Right lobe of liver (tissue), 6 donors: ENCODE results near the gene BPIFB2. TPM values are rescaled to one million over a fixed set of nuclear protein-coding genes. Genes with fewer than 3 reads are reported as not detected.

ENCODE experiments used
- ATAC-seq, 4 donors: fragments of 200-7000 bp; cut with Tn5 transposase; one replicate each; pipeline ENCODE4 v1.9.1; 2020; ENCODE audit warnings: mild to moderate bottlenecking in 4 of 4, moderate library complexity in 4 of 4
- DNase-seq, 3 donors: peaks; one replicate each; pipeline ENCODE4 v3.0.0-alpha.2; 2020
- H3K27ac ChIP-seq, 3 donors: fragments of 200-600 bp; one replicate each; pipeline ENCODE4 v1.8.0; 2022
- H3K27me3 ChIP-seq, 2 donors: fragments of 200-600 bp; one replicate each; pipeline ENCODE4 v1.8.0; 2022
- H3K36me3 ChIP-seq, 4 donors: fragments of 200-600 bp; sonication (generic) in 1 of 4; one replicate each; pipeline versions ENCODE4 v1.5.1 to v1.8.0; 2017 to 2022; ENCODE audit warnings: control low read depth in 1 of 4
- H3K4me1 ChIP-seq, 4 donors: fragments of 200-600 bp; sonication (generic) in 1 of 4; one replicate each; pipeline versions ENCODE4 v1.5.1 to v1.8.0; 2017 to 2022; ENCODE audit warnings: control low read depth in 1 of 4
- H3K4me3 ChIP-seq, 3 donors: fragments of 200-600 bp; one replicate each; pipeline ENCODE4 v1.8.0; 2022
- H3K9me3 ChIP-seq, 4 donors: fragments of 200-600 bp; sonication (generic) in 1 of 4; one replicate each; pipeline versions ENCODE4 v1.5.1 to v1.8.0; 2017 to 2022; ENCODE audit warnings: control low read depth in 1 of 4
- POLR2A ChIP-seq: fragments of 450-650 bp; IDR thresholded peaks from one replicate; pipeline ENCODE4 v1.6.1; 2017; ENCODE audit warnings: antibody characterized with exemption, mild to moderate bottlenecking
- WGBS: methylation state at CpG from one replicate; pipeline ENCODE4 v1.1.6; 2018; ENCODE audit warnings: low coverage, low lambda C conversion rate; ENCODE audit not compliant: insufficient coverage; ENCODE audit errors: missing lambda C conversion rate; 5-methylcytosine and 5-hydroxymethylcytosine counted together
- intact Hi-C, 2 donors: fragments of 100-400 bp; cut with DNase I; formaldehyde crosslinking; loops; one replicate each; pipeline versions ENCODE4 v1.11.2 to v1.14.1; 2022
- total RNA-seq, 6 experiments: library from RNA; depleted of rRNA in 2 of 6; stranded (reverse); fragments of >200 nt in 2 of 6; fragmentation: NEBNext Ultra II Directional in 3 of 6; extraction: Animal tissue kit (Norgen Biotek cat#: 25700) in 3 of 6; gene quantifications; one replicate each; pipeline versions ENCODE4 v1.1.0 to v1.2.4, GENCODE V29; 2016 to 2023
- TF ChIP-seq, protein P1 (sequence below), 4 donors: fragments of 200-600 bp in 3 of 4; fragments of 450-650 bp in 1 of 4; IDR thresholded peaks; one replicate each; pipeline versions ENCODE4 v1.5.1 to v1.8.0; 2016 to 2022; ENCODE audit warnings: antibody characterized with exemption in 4 of 4, mild to moderate bottlenecking in 2 of 4
- donor health status: DM: no; HTN: yes; CAD: no.
- donor health status: DM: no; HTN: no; CAD: no.
- donor health status: DM: no; HTN: no; CAD: no.
- donor health status: DM: no; HTN: yes; CAD: no.
- donor health status: DM: no; HTN: yes; CAD: no.

The BPIFB2 gene
- total RNA-seq, 6 experiments from 2014 or later, result 0.12 TPM; not detected in 5

DNA sequence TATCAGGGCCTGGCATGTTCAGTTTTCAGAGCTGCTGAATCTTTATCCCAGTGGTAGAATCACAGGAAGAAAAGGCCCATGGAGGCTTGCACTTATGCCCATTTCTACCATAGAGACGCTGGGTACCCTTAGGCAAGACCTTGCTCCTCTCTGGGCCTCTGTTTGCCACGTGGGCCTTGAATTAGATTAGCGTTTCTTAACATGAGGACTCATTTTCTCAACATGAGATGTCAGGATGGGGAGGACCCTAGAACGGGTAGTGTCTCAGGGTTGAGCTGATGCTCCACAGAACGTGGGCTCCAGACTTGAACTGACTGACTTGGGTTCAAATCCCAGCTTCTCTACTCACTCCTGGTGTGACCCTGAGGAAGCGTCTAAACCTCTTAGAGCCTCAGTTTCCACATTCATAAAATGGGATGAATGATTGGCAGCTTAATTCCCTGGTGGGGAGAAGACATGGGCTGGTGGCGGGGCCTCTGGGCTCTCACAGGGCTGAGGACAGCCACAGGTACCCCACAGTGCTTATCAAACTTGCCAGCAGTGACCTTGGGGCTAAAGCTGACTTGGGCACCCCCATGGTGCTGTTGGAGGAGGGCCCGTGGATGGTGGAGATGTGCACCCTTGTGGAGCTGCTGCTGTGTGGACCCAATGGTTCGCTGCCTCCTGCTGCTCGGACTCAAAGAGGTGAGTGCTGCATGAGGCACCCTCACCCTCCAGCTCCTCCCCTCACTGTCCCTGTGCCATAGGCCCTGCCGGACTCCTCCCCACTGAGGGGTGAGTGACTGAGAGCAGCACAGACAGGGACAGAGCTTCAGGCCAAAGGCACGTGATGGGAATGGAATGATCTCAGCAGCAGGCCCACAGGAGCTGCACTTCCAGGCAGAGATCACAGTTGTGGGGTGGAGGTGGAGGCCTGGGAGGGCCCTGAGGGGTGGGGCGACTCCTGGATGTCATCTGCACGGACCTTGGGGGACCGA lies 31.5 kb upstream of the BPIFB2 start:
- ATAC-seq (peak in 1 of 4 donors; percentile 15), DNase-seq (peak in 1 of 3 donors; percentile 16)
- no peaks in the 10 kb centered on the region for H3K36me3 ChIP-seq
- H3K9me3 ChIP-seq, result no peaks in the 10 kb centered on the region
- no peaks in the 10 kb centered on the region for H3K4me1 ChIP-seq
- no peak overlapping the region for H3K27ac ChIP-seq
- intact Hi-C loops, result no loop called here
- TF ChIP-seq, protein P1, sequence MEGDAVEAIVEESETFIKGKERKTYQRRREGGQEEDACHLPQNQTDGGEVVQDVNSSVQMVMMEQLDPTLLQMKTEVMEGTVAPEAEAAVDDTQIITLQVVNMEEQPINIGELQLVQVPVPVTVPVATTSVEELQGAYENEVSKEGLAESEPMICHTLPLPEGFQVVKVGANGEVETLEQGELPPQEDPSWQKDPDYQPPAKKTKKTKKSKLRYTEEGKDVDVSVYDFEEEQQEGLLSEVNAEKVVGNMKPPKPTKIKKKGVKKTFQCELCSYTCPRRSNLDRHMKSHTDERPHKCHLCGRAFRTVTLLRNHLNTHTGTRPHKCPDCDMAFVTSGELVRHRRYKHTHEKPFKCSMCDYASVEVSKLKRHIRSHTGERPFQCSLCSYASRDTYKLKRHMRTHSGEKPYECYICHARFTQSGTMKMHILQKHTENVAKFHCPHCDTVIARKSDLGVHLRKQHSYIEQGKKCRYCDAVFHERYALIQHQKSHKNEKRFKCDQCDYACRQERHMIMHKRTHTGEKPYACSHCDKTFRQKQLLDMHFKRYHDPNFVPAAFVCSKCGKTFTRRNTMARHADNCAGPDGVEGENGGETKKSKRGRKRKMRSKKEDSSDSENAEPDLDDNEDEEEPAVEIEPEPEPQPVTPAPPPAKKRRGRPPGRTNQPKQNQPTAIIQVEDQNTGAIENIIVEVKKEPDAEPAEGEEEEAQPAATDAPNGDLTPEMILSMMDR (IDR thresholded peaks at IDR 0.05), result no peak
- no peak for TF ChIP-seq POLR2A
- no peak overlapping the region for H3K4me3 ChIP-seq
- WGBS, result 74% methylated on average over 9 of the region's 15 CpGs
- H3K27me3 ChIP-seq, result no peaks in the 10 kb centered on the region

DNA sequence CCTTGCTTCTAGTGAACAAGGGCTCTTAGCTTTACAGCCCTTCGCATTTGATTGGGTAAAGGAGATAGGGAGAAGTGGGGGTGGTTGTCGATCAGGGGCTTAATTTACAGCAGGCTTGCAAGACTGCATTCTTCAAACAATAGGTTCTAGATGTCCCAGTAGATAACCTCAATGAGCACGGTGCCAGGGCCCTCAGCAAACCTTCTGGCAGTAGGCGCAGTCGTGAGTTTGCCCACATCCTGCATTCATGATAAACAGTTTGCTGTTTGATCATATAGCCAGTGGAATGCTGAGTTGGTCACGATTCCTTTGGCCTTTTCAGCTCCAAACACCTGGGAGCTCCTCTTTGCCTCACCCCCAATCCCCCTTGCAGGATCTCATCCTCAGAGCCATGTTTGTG lies 30.8 kb upstream of the BPIFB2 start:
- WGBS, result 61% methylated on average over 6 of the region's 6 CpGs
- Histone ChIP-seq H3K27me3 (no peaks in the 10 kb centered on the region), H3K9me3 (no peaks in the 10 kb centered on the region), H3K4me1 (no peaks in the 10 kb centered on the region), H3K27ac (no peak overlapping the region), H3K4me3 (no peak overlapping the region), H3K36me3 (no peaks in the 10 kb centered on the region)
- DNase-seq, result no peak
- intact Hi-C loops, result no loop called here
- ATAC-seq, result no peak
- TF ChIP-seq, protein P1 (IDR thresholded peaks at IDR 0.05), result no peak
- TF ChIP-seq POLR2A, result no peak

GRCh38 chr20:32977281-32978008 lies 30.1 kb upstream of the BPIFB2 start:
- ATAC-seq (no peak), DNase-seq (no peak)
- Histone ChIP-seq H3K4me3 (no peak overlapping the region), H3K27ac (no peak overlapping the region), H3K27me3 (no peaks in the 10 kb centered on the region), H3K36me3 (no peaks in the 10 kb centered on the region), H3K4me1 (no peaks in the 10 kb centered on the region), H3K9me3 (no peaks in the 10 kb centered on the region)
- TF ChIP-seq POLR2A, result no peak
- TF ChIP-seq, protein P1 (IDR thresholded peaks at IDR 0.05), result no peak
- 65% methylated on average over 6 of the region's 13 CpGs for WGBS
- intact Hi-C loops, result no loop called here

GRCh38 chr20:32978009-32978335 lies 29.5 kb upstream of the BPIFB2 start:
- intact Hi-C loops, result no loop called here
- ATAC-seq, result no peak
- Histone ChIP-seq H3K4me3 (no peak overlapping the region), H3K27me3 (no peaks in the 10 kb centered on the region), H3K4me1 (no peaks in the 10 kb centered on the region), H3K36me3 (no peaks in the 10 kb centered on the region), H3K27ac (no peak overlapping the region), H3K9me3 (no peaks in the 10 kb centered on the region)
- no peak for DNase-seq
- no peak for TF ChIP-seq POLR2A
- TF ChIP-seq, protein P1 (IDR thresholded peaks at IDR 0.05), result no peak
- WGBS, result no CpG with 5 or more reads among the region's 7 CpGs
